ENCODE data around the gene CORO2B.

DNA sequence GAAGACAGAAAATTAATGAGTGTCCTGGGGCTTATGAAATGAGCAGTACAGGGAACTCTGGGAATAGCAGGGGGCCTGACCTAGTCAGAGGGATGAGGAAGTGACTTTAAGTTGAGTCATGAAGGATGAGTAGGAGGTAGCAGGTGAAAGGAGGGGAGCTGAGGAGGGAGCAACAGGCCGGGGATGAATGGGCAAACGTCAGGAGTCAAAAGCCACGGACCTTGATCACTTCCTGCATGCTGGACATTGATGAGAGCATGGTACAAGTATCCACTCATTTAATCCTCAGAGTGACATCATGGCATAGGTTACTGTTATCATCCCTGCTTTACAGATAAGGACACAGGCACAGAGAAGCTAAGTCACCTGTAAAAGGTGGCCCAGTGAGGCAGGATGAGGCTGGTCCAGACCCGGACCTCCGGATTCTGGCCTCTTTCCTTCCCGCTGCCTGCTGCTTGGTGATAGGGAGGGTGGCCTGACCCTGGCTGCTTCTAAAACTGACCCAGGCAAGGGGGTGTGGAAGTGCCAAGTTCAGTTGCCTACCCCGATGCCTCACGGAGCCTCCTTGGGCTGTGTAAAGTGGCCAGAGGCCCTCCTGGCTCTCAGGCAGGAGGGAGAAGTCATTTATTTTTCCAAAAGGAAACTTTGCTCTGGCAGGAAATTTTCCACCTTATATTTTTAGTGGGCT is 7.6 kb downstream of the CORO2B start:
- no peak for TF ChIP-seq POLR2AphosphoS5 (IDR thresholded peaks at IDR 0.05; ENCODE audit: borderline replicate concordance, low read depth, low read length)
- no peak for TF ChIP-seq EZH2 (IDR thresholded peaks at IDR 0.05)

Data from SK-N-MC (cell line).